Measurements from ENCODE around the gene MFAP3L.

Gene MFAP3L

GRCh38 chr4:170040031-170040680, 14.0 kb upstream of the MFAP3L start:
- Histone ChIP-seq H3K4me1 (ENCODE audit: control insufficient read depth, insufficient read depth, low read length) (no peaks in the 10 kb centered on the region), H3K9me3 (ENCODE audit: control insufficient read depth, insufficient read depth, low read depth, low read length) (no peaks in the 10 kb centered on the region), H3K27ac (ENCODE audit: extremely low read depth, low read depth, low read length) (no peak overlapping the region), H3K36me3 (ENCODE audit: control insufficient read depth in 2 of 2, insufficient read depth in 1 of 2, low read length in 2 of 2) (no peaks in the 10 kb centered on the region), H3K4me3 (ENCODE audit: low read depth, low read length) (no peak overlapping the region)
- CTCF ChIA-PET: no interaction called here
- POLR2A ChIA-PET: no interaction called here
- TF ChIP-seq HIC1 (tag by site-specific recombination; IDR thresholded peaks at IDR 0.05): no peak
- TF ChIP-seq, protein P1, sequence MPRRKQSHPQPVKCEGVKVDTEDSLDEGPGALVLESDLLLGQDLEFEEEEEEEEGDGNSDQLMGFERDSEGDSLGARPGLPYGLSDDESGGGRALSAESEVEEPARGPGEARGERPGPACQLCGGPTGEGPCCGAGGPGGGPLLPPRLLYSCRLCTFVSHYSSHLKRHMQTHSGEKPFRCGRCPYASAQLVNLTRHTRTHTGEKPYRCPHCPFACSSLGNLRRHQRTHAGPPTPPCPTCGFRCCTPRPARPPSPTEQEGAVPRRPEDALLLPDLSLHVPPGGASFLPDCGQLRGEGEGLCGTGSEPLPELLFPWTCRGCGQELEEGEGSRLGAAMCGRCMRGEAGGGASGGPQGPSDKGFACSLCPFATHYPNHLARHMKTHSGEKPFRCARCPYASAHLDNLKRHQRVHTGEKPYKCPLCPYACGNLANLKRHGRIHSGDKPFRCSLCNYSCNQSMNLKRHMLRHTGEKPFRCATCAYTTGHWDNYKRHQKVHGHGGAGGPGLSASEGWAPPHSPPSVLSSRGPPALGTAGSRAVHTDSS (tag by site-specific recombination; IDR thresholded peaks at IDR 0.05): no peak

DNA sequence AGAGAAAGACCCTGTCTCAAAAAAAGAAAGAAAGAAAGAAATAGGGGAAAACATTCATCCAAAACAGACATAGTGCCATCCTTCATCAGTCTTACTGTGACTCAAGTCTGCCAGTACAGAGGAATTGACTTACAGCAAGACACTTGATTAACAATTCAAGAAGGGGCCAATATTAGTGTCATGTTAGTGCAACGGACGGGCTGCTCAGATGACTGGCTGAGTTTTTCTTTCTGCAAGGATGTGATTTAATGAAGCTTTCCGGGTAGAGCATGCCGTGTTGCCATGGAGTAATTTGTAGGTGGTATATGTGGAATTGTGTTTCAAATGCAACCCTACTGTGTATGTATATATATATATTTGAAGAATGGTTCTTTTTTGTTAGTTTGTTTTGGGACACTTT, 12.6 kb upstream of the MFAP3L start:
- Histone ChIP-seq H3K4me3 (ENCODE audit: low read depth, low read length) (no peak overlapping the region), H3K9me3 (ENCODE audit: control insufficient read depth, insufficient read depth, low read depth, low read length) (no peaks in the 10 kb centered on the region), H3K4me1 (ENCODE audit: control insufficient read depth, insufficient read depth, low read length) (no peaks in the 10 kb centered on the region), H3K36me3 (ENCODE audit: control insufficient read depth in 2 of 2, insufficient read depth in 1 of 2, low read length in 2 of 2) (no peaks in the 10 kb centered on the region), H3K27ac (ENCODE audit: extremely low read depth, low read depth, low read length) (no peak overlapping the region)
- POLR2A ChIA-PET: no interaction called here
- CTCF ChIA-PET: interaction anchor here (0.9 kb wide), 1 partner anchor 229 kb away, joined by 3 read pairs; no protein-coding TSS in a partner anchor
- TF ChIP-seq KLF7 (tag by site-specific recombination; IDR thresholded peaks at IDR 0.05; ENCODE audit: borderline replicate concordance) (no peak), ZNF121 (tag by site-specific recombination; IDR thresholded peaks at IDR 0.05) (no peak), RBAK (tag by site-specific recombination; IDR thresholded peaks at IDR 0.05) (no peak), ZNF664 (tag by site-specific recombination; IDR thresholded peaks at IDR 0.05) (no peak), SCRT2 (tag by site-specific recombination; IDR thresholded peaks at IDR 0.05) (no peak), ZNF266 (tag by site-specific recombination; IDR thresholded peaks at IDR 0.05; ENCODE audit: low read depth) (no peak)

- CTCF ChIA-PET: interaction anchor here (0.9 kb wide), 1 partner anchor 228 kb away, joined by 3 read pairs; no protein-coding TSS in a partner anchor
- Histone ChIP-seq H3K9me3 (ENCODE audit: control insufficient read depth, insufficient read depth, low read depth, low read length) (no peaks in the 10 kb centered on the region), H3K4me3 (ENCODE audit: low read depth, low read length) (no peak overlapping the region), H3K27ac (ENCODE audit: extremely low read depth, low read depth, low read length) (no peak overlapping the region), H3K36me3 (ENCODE audit: control insufficient read depth in 2 of 2, insufficient read depth in 1 of 2, low read length in 2 of 2) (no peaks in the 10 kb centered on the region), H3K4me1 (ENCODE audit: control insufficient read depth, insufficient read depth, low read length) (no peaks in the 10 kb centered on the region)
- POLR2A ChIA-PET: no interaction called here
- TF ChIP-seq ZNF391 (tag by site-specific recombination; IDR thresholded peaks at IDR 0.05; ENCODE audit: borderline replicate concordance, low read depth) (no peak), ZNF654 (tag by site-specific recombination; IDR thresholded peaks at IDR 0.05; ENCODE audit: low read depth) (no peak), YY1 (tag by site-specific recombination; IDR thresholded peaks at IDR 0.05) (no peak), ZNF785 (tag by site-specific recombination; IDR thresholded peaks at IDR 0.05) (no peak), ZNF184 (tag by site-specific recombination; IDR thresholded peaks at IDR 0.05) (no peak), MEIS1 (CRISPR knock-in tag; IDR thresholded peaks at IDR 0.05; ENCODE audit: borderline replicate concordance) (no peak), ZBTB7A (tag by site-specific recombination; IDR thresholded peaks at IDR 0.05; ENCODE audit: low read depth) (no peak), ZFP69B (tag by site-specific recombination; IDR thresholded peaks at IDR 0.05) (no peak), ZSCAN5A (tag by site-specific recombination; IDR thresholded peaks at IDR 0.05) (no peak), ZNF629 (tag by site-specific recombination; IDR thresholded peaks at IDR 0.05) (no peak), GLI2 (tag by site-specific recombination; IDR thresholded peaks at IDR 0.05; ENCODE audit: borderline replicate concordance, low read depth) (no peak), ZNF670 (tag by site-specific recombination; IDR thresholded peaks at IDR 0.05; ENCODE audit: low read depth) (no peak), KLF9 (tag by site-specific recombination; IDR thresholded peaks at IDR 0.05; ENCODE audit: low read depth) (no peak), ZNF544 (tag by site-specific recombination; IDR thresholded peaks at IDR 0.05) (no peak), ZNF169 (tag by site-specific recombination; IDR thresholded peaks at IDR 0.05) (no peak)
- TF ChIP-seq, protein P2, sequence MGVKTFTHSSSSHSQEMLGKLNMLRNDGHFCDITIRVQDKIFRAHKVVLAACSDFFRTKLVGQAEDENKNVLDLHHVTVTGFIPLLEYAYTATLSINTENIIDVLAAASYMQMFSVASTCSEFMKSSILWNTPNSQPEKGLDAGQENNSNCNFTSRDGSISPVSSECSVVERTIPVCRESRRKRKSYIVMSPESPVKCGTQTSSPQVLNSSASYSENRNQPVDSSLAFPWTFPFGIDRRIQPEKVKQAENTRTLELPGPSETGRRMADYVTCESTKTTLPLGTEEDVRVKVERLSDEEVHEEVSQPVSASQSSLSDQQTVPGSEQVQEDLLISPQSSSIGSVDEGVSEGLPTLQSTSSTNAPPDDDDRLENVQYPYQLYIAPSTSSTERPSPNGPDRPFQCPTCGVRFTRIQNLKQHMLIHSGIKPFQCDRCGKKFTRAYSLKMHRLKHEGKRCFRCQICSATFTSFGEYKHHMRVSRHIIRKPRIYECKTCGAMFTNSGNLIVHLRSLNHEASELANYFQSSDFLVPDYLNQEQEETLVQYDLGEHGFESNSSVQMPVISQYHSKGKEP (tag by site-specific recombination; IDR thresholded peaks at IDR 0.05): no peak
- TF ChIP-seq, protein P3, sequence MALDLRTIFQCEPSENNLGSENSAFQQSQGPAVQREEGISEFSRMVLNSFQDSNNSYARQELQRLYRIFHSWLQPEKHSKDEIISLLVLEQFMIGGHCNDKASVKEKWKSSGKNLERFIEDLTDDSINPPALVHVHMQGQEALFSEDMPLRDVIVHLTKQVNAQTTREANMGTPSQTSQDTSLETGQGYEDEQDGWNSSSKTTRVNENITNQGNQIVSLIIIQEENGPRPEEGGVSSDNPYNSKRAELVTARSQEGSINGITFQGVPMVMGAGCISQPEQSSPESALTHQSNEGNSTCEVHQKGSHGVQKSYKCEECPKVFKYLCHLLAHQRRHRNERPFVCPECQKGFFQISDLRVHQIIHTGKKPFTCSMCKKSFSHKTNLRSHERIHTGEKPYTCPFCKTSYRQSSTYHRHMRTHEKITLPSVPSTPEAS (tag by site-specific recombination; IDR thresholded peaks at IDR 0.05): no peak
Measured at GRCh38 chr4:170038232-170038631, 12.0 kb upstream of the MFAP3L start.

Measured in HEK293 (cell line).